ENCODE results near the gene AP1G2. TPM values are rescaled to one million over a fixed set of nuclear protein-coding genes. Genes with fewer than 3 reads are reported as not detected.

The AP1G2 gene
- total RNA-seq, 1 experiment from 2014 or later, result 83.3 TPM

DNA sequence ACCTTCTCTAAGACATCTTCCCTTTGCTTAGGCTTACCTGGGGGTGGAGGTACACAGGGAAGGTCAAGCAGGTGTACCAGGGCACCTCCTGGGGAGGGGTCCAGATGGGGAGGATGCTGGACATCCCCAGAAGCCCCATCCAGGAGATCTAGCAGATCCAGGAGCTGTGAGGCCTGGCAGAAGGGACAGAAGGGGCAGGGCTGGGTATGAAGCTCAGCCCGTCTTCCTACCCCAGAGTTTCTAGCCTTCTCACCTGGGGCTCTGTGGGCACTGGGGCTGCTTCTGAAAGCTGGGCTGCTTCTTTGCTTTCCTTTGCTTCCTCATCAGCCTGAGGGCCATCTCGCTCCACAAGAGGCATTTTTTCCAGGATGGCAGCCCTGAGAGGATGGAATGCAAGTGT, 6.3 kb downstream of the AP1G2 start:
- DNase-seq, result no peak
- no peak overlapping the region for H3K4me3 ChIP-seq (ENCODE audit: insufficient read depth, low read depth, low read length)
- no peaks in the 10 kb centered on the region for H3K27me3 ChIP-seq (ENCODE audit: control insufficient read depth, insufficient read depth, low read length)
- H3K36me3 ChIP-seq (replicated peaks; ENCODE audit: control insufficient read depth, insufficient read depth, low read length), result peaks cover 51% of the 10 kb centered on the region

GRCh38 chr14:23559926-23560520, 7.6 kb downstream of the AP1G2 start:
- no peak overlapping the region for H3K4me3 ChIP-seq (ENCODE audit: insufficient read depth, low read depth, low read length)
- no peaks in the 10 kb centered on the region for H3K27me3 ChIP-seq (ENCODE audit: control insufficient read depth, insufficient read depth, low read length)
- no peak for DNase-seq
- H3K36me3 ChIP-seq (replicated peaks; ENCODE audit: control insufficient read depth, insufficient read depth, low read length), result peaks cover 42% of the 10 kb centered on the region

DNA sequence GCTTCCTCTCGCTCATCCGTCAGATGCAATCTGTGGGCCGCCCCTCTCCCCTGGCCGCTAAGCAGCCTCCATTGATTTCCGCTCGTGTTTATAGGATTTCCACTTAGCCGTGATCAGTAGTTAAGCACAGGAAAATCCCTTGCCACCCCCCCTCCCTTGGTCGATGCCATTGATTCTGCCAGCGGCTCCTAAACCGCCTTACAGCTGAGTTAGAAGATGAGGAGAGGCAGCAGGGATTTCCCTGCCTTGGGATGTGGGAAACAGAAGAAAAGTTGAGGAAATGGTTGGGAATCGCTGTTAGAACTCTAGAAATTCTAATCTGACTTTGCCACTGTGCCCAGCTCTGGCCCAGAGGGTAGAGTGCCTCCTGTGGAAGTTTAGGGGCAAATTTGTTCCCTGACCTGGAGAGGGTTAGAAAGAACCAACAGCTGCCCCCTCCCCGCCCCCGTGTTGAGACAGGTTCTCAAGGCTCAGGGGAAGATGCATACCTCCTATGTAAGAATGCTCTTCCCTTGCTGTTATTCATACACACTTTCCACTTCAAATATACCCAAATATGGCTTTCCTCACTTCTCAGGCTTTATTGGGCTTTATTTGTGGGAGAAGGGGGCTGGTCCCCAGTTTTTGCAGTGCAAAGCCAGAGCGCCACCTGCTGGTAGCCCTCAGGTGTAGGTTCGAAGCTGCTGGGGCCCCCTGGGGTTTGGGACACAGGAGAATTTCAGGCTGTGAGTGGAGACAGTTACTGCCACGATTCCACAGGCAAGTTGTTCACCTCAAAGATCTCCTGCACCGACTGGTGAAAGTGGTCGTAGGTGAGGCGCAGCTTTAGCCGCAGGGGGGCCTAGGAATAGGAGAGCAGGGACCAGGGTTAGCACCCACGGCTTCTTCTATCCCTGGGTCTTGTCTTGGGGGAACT, 8.3 kb downstream of the AP1G2 start:
- DNase-seq, result peak; percentile 87
- no peak overlapping the region for H3K4me3 ChIP-seq (ENCODE audit: insufficient read depth, low read depth, low read length)
- peaks cover 35% of the 10 kb centered on the region for H3K36me3 ChIP-seq (replicated peaks; ENCODE audit: control insufficient read depth, insufficient read depth, low read length)
- H3K27me3 ChIP-seq (ENCODE audit: control insufficient read depth, insufficient read depth, low read length), result no peaks in the 10 kb centered on the region

DNA sequence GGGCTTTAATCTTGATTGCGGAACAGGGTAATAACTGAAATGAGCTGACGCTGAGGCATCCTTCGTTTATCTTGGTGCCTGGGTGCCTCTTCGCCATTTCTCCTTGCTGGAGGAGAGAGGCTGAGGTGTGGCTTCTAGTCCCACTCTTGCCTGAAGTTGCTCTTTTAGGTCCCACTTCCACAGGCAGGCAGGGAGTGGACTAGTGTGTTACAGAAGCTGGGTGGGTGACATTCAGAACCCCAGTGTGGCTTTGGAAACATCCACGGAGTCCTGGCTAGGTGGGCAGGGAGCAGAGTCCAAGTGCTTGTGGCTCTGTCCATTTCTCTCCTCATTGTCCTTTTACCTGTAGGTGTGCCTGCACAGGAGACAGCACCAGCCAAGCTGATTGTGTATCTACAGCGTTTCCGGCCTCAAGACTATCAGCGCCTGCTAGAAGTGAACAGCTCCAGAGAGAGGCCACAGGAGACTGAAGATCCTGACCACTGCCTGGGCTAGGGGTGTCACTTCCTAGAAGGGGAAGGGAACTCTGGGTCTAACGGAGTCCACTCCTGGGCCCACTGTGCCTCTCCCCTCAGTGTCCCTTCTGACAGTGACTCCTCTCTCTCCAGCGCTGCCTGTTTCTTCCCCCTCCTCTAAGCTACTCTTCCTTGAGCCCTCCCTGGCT, 9.1 kb downstream of the AP1G2 start:
- no peaks in the 10 kb centered on the region for H3K27me3 ChIP-seq (ENCODE audit: control insufficient read depth, insufficient read depth, low read length)
- H3K4me3 ChIP-seq (ENCODE audit: insufficient read depth, low read depth, low read length), result no peak overlapping the region
- DNase-seq, result no peak
- peaks cover 28% of the 10 kb centered on the region for H3K36me3 ChIP-seq (replicated peaks; ENCODE audit: control insufficient read depth, insufficient read depth, low read length)

GRCh38 chr14:23557946-23558345, 9.6 kb downstream of the AP1G2 start:
- H3K4me3 ChIP-seq (ENCODE audit: insufficient read depth, low read depth, low read length), result no peak overlapping the region
- H3K36me3 ChIP-seq (replicated peaks; ENCODE audit: control insufficient read depth, insufficient read depth, low read length), result peaks cover 27% of the 10 kb centered on the region
- no peak for DNase-seq
- H3K27me3 ChIP-seq (ENCODE audit: control insufficient read depth, insufficient read depth, low read length), result no peaks in the 10 kb centered on the region

- Histone ChIP-seq H3K4me3 (ENCODE audit: insufficient read depth, low read depth, low read length) (no peak overlapping the region), H3K27me3 (ENCODE audit: control insufficient read depth, insufficient read depth, low read length) (no peaks in the 10 kb centered on the region), H3K36me3 (replicated peaks; ENCODE audit: control insufficient read depth, insufficient read depth, low read length) (peaks cover 27% of the 10 kb centered on the region)
- DNase-seq, result no peak
Observed at GRCh38 chr14:23557521-23557920, 10.1 kb downstream of the AP1G2 start.

DNA sequence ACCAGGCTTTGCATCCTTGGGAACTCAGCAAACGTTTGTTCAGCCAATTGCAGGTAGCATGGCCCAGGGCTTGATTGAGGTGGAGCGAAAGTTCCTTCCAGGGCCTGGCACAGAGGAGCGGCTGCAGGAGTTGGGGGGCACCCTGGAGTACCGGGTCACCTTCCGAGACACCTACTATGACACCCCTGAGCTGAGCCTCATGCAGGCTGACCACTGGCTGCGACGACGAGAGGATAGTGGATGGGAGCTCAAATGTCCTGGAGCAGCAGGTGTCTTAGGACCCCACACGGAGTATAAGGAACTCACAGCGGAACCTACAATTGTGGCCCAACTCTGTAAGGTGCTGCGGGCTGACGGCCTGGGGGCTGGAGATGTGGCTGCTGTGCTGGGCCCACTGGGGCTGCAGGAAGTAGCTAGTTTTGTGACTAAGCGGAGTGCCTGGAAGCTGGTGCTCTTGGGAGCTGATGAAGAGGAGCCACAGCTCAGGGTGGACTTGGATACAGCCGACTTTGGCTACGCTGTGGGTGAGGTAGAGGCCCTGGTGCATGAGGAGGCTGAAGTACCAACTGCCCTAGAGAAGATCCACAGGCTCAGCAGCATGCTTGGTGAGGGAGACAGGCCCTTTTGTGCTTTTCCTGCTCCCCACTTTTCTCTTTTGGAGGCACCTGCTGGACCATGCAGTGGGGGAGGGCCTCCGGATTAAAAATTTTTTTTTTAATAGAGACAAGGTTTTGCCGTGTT, 10.7 kb downstream of the AP1G2 start:
- no peaks in the 10 kb centered on the region for H3K27me3 ChIP-seq (ENCODE audit: control insufficient read depth, insufficient read depth, low read length)
- peak overlapping the region; percentile 77 for H3K4me3 ChIP-seq (ENCODE audit: insufficient read depth, low read depth, low read length)
- H3K36me3 ChIP-seq (replicated peaks; ENCODE audit: control insufficient read depth, insufficient read depth, low read length), result peaks cover 22% of the 10 kb centered on the region
- no peak for DNase-seq

DNA sequence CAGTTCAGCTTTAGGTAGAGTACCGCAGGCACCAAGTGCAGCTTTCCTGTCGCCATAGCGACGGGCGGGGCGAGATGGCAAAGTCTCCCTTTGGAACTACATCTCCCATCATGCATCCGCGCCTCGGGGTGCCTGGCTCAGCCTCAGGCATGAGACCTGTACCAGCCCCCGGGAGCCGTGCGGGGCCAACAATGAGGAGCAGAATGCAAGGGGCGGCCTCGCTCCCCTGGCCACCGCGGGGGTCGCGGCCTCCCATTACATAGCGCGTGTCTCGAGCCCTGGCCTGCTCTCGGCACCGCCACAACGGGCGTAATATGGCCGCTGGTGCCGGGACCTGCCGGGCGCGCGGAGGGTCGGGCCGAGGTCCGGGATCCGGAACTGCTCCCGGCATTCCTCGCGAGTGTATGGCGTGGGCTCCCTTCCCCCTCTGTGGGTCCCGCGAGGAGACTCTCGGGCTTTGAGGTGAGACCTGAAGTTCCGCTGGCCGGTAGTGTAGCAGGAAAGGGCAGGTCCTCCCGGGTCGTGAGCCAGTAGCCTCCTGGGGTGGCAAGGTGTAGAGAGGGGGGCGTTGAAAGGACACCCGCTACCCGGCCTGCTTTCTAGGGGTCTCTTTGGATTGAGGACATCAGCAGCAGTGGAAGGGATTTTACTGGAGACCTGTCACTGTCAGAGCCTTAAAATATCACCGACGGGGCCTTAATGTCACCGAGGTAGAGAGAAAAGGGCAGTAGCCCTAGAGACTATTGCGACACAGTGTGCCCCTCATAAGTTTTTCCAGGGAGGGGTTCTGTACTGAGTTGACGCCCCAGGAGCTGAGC, 11.5 kb downstream of the AP1G2 start, which contains the start of gene THTPA:
TSS of gene THTPA (plus strand) at position 390 of the 818 bp plus-strand sequence. CDS start 487 bp downstream, outside the sequence.
- Histone ChIP-seq H3K27me3 (ENCODE audit: control insufficient read depth, insufficient read depth, low read length) (no peaks in the 10 kb centered on the region), H3K36me3 (replicated peaks; ENCODE audit: control insufficient read depth, insufficient read depth, low read length) (peaks cover 15% of the 10 kb centered on the region), H3K4me3 (ENCODE audit: insufficient read depth, low read depth, low read length) (peak within 1 kb of the TSS; percentile 77)
- peak; percentile 96 for DNase-seq

DNA sequence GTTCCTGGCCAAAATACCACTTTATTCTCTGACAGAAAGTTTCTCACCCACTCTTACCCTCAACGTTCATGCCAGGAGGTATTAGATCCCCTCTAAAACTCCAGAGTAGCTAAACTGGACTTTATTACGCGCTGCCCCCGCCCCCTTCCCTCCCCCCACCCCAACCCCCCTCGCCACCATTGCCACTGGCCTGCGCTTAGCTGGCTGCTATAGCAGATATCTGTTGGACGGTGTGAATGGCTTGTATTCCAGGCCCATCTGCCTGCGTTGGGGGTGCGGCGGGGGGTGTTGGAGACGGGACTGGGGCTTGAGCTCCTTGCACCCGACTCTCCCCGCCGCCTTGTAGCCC, 12.1 kb downstream of the AP1G2 start:
- H3K36me3 ChIP-seq (replicated peaks; ENCODE audit: control insufficient read depth, insufficient read depth, low read length), result peaks cover 13% of the 10 kb centered on the region
- H3K4me3 ChIP-seq (ENCODE audit: insufficient read depth, low read depth, low read length), result peak overlapping the region; percentile 77
- no peaks in the 10 kb centered on the region for H3K27me3 ChIP-seq (ENCODE audit: control insufficient read depth, insufficient read depth, low read length)
- no peak for DNase-seq

DNA sequence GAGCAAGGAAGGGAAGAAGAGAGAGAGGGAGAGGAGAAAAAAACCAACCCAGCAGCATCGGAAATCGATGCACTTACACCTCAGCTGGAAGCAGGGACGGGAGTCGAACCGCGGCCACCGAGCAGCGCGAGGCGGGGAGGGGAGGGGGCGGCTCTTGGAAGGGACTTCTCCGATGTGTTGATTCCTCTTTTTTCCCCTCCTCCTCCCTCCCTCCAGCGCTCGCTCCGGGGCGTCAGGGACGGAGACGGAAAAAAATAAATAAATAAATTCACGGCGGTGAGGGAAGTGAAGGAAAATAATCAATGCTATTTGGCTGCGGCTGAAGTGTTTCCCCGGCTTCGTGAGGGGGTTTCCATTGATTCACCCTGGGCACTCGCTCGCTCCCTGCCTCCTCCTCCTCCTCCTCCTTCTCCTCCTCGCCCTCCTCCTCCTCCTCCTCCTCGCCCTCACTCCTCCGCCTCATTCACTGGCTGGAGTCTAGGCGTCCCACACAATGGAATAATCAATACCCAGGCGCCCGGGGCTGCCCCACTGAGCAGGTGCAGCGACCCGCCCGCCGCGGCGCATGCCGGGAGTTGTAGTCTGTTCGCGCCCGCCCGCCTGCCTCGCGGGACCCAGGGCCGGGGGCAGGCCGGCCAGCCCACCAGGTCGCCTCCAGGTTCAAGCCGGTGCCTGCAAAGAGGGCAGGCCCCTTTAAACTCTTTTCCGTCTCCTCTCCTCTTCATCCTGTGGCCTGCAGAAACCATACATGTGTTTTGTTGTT, 16.1 kb downstream of the AP1G2 start, which contains the start of gene ZFHX2:
TSS of gene ZFHX2 (minus strand) at position 500 of the 763 bp plus-strand sequence. CDS start 16,440 bp downstream, outside the sequence.
- Histone ChIP-seq H3K36me3 (replicated peaks; ENCODE audit: control insufficient read depth, insufficient read depth, low read length) (no peaks in the 10 kb centered on the region), H3K4me3 (ENCODE audit: insufficient read depth, low read depth, low read length) (peak within 1 kb of the TSS; percentile 93), H3K27me3 (ENCODE audit: control insufficient read depth, insufficient read depth, low read length) (no peaks in the 10 kb centered on the region)
- DNase-seq, result peak; percentile 98

DNA sequence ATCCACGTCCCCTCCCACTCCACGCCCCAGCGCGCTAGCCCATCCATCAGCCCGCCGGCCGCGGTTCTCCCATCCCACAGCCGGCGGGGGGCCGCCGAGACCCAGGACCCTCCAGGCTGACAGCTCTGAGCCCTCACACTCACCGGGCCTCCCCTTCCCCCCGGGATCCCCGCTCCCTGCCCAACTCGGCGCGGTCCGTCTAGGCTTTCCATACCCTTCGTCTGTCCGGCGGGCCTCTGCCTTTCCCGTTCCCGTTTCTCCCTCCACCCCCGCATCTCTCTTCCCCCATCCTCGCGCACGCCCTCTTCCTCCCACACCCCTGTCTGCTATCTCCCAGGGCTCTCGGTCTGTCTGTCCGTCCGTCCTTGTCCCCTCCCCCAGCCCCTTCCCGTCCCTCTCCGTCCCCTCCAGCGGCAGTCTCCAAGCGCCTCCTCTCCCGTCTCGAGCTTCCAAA, 16.8 kb downstream of the AP1G2 start:
- H3K36me3 ChIP-seq (replicated peaks; ENCODE audit: control insufficient read depth, insufficient read depth, low read length), result no peaks in the 10 kb centered on the region
- H3K4me3 ChIP-seq (ENCODE audit: insufficient read depth, low read depth, low read length), result peak overlapping the region; percentile 93
- no peaks in the 10 kb centered on the region for H3K27me3 ChIP-seq (ENCODE audit: control insufficient read depth, insufficient read depth, low read length)
- DNase-seq, result peak; percentile 84

DNA sequence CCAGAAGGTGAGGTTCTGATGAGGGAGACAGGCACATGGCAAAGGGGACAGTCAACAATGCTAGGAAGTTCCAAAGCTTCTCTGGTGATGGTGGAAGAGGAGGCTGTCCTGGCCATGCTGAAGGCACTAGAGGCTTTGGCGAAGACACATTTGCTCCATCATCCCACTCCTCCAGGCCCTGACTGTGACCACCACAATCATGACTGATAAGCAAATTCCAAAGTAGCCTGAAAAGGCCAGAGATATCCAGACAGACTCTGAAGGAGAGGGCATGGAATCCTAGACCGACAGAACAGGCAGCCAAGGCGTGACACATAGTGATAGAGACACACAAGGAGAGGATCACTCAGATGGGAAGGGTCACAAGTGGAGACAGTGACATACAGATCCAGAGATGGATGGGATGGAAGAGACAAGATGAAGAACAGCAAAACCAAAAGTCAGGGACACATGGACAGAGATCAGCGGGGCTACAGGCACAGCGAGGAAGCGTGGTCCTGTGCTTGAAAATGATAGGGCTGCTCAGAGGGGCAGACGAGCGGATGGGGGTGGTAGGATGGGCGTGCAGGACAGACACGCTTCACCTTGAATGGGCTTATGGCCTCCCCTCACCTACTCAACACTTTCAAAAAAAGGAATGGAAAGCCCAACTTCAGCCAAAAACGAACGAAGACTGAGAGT, 17.3 kb downstream of the AP1G2 start:
- no peak for DNase-seq
- Histone ChIP-seq H3K4me3 (ENCODE audit: insufficient read depth, low read depth, low read length) (peak overlapping the region; percentile 93), H3K27me3 (ENCODE audit: control insufficient read depth, insufficient read depth, low read length) (no peaks in the 10 kb centered on the region), H3K36me3 (replicated peaks; ENCODE audit: control insufficient read depth, insufficient read depth, low read length) (no peaks in the 10 kb centered on the region)

Measured in H7 (cell line).